Measurements from ENCODE around the gene UCK2. TPM values are rescaled to one million over a fixed set of nuclear protein-coding genes. Genes with fewer than 3 reads are reported as not detected.

UCK2 gene
- total RNA-seq, 2 donors from 2014 or later: 8.8 to 19.3 TPM

DNA sequence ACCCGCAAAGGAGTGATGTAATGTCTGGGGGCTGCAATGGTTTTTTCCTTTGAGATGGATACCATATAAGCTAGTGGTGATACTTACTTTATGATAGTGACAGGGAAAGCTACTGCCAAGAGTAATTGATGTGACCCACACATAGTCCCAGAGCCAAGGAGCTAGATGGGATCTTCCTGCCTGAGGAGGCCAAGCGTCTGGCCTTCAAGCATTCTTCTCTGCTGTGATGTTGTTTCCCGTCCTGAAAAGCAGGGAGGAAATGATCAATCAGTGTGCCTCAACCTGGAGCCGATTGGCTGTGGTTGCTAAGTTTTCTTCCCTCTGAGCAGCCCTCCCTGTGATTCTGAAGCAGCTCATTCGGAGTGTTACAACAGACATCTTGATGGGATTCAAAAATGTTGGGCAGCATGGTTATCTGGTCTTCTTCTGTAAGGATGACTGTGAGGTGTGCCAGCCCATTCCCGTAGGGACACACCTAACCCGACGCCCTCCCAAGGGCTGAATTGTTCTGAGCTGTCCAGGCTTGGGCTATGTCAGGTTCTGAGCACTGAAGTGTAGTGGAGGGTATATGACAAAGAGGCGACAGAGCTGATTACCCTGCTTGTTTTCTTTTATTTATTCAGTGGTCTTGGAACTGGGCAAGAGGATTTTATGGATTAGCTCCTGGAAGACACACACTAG, 56.7 kb downstream of the UCK2 start:
- Histone ChIP-seq H3K4me3 (no peak overlapping the region), H3K9me3 (no peaks in the 10 kb centered on the region), H3K36me3 (no peaks in the 10 kb centered on the region), H3K4me1 (peaks cover 0 to 24% of the 10 kb centered on the region in 2 donors), H3K27me3 (no peaks in the 10 kb centered on the region), H3K27ac (no peak overlapping the region)
- TF ChIP-seq, protein P1, sequence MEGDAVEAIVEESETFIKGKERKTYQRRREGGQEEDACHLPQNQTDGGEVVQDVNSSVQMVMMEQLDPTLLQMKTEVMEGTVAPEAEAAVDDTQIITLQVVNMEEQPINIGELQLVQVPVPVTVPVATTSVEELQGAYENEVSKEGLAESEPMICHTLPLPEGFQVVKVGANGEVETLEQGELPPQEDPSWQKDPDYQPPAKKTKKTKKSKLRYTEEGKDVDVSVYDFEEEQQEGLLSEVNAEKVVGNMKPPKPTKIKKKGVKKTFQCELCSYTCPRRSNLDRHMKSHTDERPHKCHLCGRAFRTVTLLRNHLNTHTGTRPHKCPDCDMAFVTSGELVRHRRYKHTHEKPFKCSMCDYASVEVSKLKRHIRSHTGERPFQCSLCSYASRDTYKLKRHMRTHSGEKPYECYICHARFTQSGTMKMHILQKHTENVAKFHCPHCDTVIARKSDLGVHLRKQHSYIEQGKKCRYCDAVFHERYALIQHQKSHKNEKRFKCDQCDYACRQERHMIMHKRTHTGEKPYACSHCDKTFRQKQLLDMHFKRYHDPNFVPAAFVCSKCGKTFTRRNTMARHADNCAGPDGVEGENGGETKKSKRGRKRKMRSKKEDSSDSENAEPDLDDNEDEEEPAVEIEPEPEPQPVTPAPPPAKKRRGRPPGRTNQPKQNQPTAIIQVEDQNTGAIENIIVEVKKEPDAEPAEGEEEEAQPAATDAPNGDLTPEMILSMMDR (IDR thresholded peaks at IDR 0.05): no peak
- no peak for DNase-seq (ENCODE audit: low spot score)

DNA sequence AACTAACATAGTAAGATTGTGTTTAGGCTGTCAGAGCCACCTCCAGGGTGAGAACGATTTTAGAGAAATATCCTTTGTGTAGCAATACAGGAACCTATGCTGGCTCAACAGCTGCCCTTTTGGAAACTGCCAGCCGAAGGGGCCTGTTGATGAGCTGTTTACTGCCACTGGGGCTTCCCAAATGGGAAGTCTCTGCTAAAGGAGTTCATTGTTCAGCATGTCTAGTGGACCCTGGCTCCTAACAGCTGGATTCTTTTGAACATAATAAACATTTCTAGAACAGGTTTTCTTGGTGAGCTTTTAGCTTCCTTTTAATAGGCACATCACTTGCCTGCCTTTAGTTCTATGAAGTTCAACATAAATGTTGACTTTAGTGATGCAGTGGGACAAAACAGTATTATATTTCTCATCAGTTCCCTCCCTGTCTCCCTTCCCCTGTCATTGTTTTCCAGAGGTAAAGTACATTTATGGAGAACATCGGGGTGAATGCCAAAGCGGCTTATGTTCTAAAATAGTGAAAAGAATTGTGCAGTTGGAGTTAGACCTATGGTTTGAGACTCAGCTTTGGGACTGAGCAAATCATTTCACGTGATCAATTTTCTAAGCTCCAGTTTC, 57.4 kb downstream of the UCK2 start:
- H3K27me3 ChIP-seq: no peaks in the 10 kb centered on the region
- H3K4me3 ChIP-seq: no peak overlapping the region
- H3K27ac ChIP-seq: no peak overlapping the region
- no peaks in the 10 kb centered on the region for H3K9me3 ChIP-seq
- DNase-seq (ENCODE audit: low spot score): no peak
- H3K4me1 ChIP-seq: peaks cover 0 to 24% of the 10 kb centered on the region in 2 donors
- TF ChIP-seq, protein P1 (IDR thresholded peaks at IDR 0.05): no peak
- H3K36me3 ChIP-seq: no peaks in the 10 kb centered on the region

DNA sequence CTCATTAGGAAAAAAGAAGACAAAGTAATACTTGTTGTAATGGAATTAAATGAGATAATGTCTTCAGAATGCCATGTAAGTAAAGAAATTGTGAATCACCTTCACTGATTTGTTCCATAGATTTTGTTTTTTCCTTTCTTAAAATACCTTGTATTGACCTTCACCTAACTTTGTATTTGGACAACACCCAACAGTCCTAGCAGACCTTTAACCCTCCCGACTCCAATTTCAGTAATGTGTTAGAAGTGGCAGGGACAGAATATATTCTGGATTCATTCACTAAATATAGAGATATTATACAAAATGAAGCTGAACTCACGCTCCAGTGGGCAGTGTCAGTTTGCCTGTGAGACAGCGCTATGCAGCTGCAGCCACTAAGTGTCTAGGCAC, 57.9 kb downstream of the UCK2 start:
- Histone ChIP-seq H3K27me3 (no peaks in the 10 kb centered on the region), H3K4me1 (peaks cover 0 to 24% of the 10 kb centered on the region in 2 donors), H3K4me3 (no peak overlapping the region), H3K36me3 (no peaks in the 10 kb centered on the region), H3K27ac (no peak overlapping the region), H3K9me3 (no peaks in the 10 kb centered on the region)
- TF ChIP-seq, protein P1 (IDR thresholded peaks at IDR 0.05): no peak
- DNase-seq (ENCODE audit: low spot score): no peak

DNA sequence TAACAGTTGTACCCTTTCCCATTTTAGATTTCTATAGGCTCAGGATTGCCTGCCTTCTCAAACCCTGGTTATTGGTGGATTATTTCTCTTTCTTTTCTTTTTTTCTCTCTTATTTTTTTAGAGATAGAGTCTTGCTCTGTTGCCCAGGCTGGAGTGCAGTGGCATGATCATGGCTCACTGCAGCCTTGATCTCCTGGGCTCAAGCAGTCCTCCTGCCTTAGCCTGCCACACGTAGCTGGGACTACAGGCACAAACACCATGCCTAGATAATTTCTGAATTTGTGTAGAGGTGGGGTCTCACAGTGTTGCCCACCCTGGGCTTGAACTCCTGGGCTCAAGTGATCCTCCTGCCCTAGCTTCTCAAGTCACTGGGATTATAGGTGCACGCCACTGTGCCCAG, 58.8 kb downstream of the UCK2 start:
- TF ChIP-seq, protein P1 (IDR thresholded peaks at IDR 0.05): no peak
- Histone ChIP-seq H3K27ac (no peak overlapping the region), H3K27me3 (no peaks in the 10 kb centered on the region), H3K36me3 (peaks cover 2% of the 10 kb centered on the region), H3K9me3 (no peaks in the 10 kb centered on the region), H3K4me1 (peaks cover 0 to 33% of the 10 kb centered on the region in 2 donors), H3K4me3 (no peak overlapping the region)
- DNase-seq (ENCODE audit: low spot score): no peak

DNA sequence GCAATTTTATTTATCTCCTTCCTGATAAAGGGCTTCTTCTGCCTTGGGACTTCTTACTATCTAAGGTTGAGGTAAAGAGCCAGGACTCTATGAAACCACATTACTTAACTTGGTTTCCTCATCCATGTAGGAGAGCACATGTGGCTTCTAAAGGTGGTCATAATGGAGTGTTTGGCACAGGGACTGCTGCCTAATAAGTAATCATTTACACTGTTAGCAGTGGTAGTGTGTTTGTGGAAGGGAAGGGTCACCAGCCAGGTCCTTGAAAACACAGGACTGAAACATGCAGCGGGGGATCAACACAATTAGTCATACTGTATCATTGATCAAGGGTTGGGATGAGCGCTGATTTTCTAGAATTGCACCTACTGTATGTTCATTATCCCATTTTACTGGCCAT, 59.6 kb downstream of the UCK2 start:
- no peaks in the 10 kb centered on the region for H3K9me3 ChIP-seq
- H3K36me3 ChIP-seq: peaks cover 10% of the 10 kb centered on the region
- DNase-seq (ENCODE audit: low spot score): no peak
- no peak overlapping the region for H3K4me3 ChIP-seq
- H3K27ac ChIP-seq: no peak overlapping the region
- H3K27me3 ChIP-seq: no peaks in the 10 kb centered on the region
- peaks cover 0 to 35% of the 10 kb centered on the region in 2 donors for H3K4me1 ChIP-seq
- TF ChIP-seq, protein P1 (IDR thresholded peaks at IDR 0.05): no peak

Measured in right atrium auricular region (tissue), 2 donors.